ENCODE data around the gene BPGM. TPM values are rescaled to one million over a fixed set of nuclear protein-coding genes. Genes with fewer than 3 reads are reported as not detected.

The BPGM gene
- polyA plus RNA-seq, 1 of the 3 experiments (the other 2 are of a cell fraction): 12.4 TPM

DNA sequence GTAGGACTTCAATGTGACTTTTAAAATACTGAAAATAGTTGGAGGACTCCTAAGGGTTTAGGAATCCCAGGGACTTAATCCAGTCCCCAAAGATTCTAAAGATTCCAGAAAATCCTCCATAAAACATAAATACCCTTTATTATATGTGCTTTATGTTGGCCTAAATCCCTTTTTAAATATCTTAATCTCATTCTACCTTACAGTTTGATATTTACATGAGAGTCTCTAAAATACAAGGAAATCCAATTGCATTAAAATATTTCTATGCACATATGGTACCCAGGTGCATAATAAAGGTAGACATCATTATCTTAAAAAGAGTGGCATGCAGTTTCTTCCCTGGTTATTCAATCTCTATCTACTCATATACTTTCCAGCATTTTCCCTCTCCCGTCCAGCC lies 51.8 kb downstream of the BPGM start:
- H4K20me1 ChIP-seq (ENCODE audit: insufficient read depth): no peaks in the 10 kb centered on the region
- no peak overlapping the region for H3K9ac ChIP-seq
- ChIA-PET POLR2A (no interaction called here), CTCF (interaction anchor here (1.2 kb wide), 1 partner anchor 252 kb away, joined by 4 read pairs; no protein-coding TSS in a partner anchor)
- no peaks in the 10 kb centered on the region for H3K79me2 ChIP-seq (ENCODE audit: insufficient read depth)
- H3K4me3 ChIP-seq (ENCODE audit: low read depth in 2 of 2, low read length in 1 of 2): no peak overlapping the region
- no peaks in the 10 kb centered on the region for H3K9me2 ChIP-seq
- no peak overlapping the region for H3K4me2 ChIP-seq
- H2AFZ ChIP-seq (ENCODE audit: low read depth): no peak overlapping the region
- H3F3A ChIP-seq (replicated peaks; ENCODE audit: insufficient read depth): peaks cover 12% of the 10 kb centered on the region
- H3K9me3 ChIP-seq: no peaks in the 10 kb centered on the region
- no peak for TF ChIP-seq GABPA (IDR thresholded peaks at IDR 0.05; ENCODE audit: low read depth)
- TF ChIP-seq, protein P1, sequence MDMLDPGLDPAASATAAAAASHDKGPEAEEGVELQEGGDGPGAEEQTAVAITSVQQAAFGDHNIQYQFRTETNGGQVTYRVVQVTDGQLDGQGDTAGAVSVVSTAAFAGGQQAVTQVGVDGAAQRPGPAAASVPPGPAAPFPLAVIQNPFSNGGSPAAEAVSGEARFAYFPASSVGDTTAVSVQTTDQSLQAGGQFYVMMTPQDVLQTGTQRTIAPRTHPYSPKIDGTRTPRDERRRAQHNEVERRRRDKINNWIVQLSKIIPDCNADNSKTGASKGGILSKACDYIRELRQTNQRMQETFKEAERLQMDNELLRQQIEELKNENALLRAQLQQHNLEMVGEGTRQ (IDR thresholded peaks at IDR 0.05; ENCODE audit: borderline replicate concordance, low read depth, low read length): no peak
- no peak for TF ChIP-seq RCOR1 (IDR thresholded peaks at IDR 0.05; ENCODE audit: low read length)
- TF ChIP-seq, protein P2, sequence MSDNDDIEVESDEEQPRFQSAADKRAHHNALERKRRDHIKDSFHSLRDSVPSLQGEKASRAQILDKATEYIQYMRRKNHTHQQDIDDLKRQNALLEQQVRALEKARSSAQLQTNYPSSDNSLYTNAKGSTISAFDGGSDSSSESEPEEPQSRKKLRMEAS (IDR thresholded peaks at IDR 0.05; ENCODE audit: low read depth): no peak
- no peak for TF ChIP-seq RAD21 (IDR thresholded peaks at IDR 0.05; ENCODE audit: low read length)
- TF ChIP-seq TAF1 (IDR thresholded peaks at IDR 0.05; ENCODE audit: borderline replicate concordance, low read depth, low read length): no peak
- TF ChIP-seq, protein P3, sequence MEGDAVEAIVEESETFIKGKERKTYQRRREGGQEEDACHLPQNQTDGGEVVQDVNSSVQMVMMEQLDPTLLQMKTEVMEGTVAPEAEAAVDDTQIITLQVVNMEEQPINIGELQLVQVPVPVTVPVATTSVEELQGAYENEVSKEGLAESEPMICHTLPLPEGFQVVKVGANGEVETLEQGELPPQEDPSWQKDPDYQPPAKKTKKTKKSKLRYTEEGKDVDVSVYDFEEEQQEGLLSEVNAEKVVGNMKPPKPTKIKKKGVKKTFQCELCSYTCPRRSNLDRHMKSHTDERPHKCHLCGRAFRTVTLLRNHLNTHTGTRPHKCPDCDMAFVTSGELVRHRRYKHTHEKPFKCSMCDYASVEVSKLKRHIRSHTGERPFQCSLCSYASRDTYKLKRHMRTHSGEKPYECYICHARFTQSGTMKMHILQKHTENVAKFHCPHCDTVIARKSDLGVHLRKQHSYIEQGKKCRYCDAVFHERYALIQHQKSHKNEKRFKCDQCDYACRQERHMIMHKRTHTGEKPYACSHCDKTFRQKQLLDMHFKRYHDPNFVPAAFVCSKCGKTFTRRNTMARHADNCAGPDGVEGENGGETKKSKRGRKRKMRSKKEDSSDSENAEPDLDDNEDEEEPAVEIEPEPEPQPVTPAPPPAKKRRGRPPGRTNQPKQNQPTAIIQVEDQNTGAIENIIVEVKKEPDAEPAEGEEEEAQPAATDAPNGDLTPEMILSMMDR (IDR thresholded peaks at IDR 0.05): no peak
- TF ChIP-seq, protein P4, sequence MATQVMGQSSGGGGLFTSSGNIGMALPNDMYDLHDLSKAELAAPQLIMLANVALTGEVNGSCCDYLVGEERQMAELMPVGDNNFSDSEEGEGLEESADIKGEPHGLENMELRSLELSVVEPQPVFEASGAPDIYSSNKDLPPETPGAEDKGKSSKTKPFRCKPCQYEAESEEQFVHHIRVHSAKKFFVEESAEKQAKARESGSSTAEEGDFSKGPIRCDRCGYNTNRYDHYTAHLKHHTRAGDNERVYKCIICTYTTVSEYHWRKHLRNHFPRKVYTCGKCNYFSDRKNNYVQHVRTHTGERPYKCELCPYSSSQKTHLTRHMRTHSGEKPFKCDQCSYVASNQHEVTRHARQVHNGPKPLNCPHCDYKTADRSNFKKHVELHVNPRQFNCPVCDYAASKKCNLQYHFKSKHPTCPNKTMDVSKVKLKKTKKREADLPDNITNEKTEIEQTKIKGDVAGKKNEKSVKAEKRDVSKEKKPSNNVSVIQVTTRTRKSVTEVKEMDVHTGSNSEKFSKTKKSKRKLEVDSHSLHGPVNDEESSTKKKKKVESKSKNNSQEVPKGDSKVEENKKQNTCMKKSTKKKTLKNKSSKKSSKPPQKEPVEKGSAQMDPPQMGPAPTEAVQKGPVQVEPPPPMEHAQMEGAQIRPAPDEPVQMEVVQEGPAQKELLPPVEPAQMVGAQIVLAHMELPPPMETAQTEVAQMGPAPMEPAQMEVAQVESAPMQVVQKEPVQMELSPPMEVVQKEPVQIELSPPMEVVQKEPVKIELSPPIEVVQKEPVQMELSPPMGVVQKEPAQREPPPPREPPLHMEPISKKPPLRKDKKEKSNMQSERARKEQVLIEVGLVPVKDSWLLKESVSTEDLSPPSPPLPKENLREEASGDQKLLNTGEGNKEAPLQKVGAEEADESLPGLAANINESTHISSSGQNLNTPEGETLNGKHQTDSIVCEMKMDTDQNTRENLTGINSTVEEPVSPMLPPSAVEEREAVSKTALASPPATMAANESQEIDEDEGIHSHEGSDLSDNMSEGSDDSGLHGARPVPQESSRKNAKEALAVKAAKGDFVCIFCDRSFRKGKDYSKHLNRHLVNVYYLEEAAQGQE (IDR thresholded peaks at IDR 0.05; ENCODE audit: low read depth, low read length): no peak
- no peak for TF ChIP-seq FOXJ3 (CRISPR knock-in tag; IDR thresholded peaks at IDR 0.05)
- TF ChIP-seq, protein P5, sequence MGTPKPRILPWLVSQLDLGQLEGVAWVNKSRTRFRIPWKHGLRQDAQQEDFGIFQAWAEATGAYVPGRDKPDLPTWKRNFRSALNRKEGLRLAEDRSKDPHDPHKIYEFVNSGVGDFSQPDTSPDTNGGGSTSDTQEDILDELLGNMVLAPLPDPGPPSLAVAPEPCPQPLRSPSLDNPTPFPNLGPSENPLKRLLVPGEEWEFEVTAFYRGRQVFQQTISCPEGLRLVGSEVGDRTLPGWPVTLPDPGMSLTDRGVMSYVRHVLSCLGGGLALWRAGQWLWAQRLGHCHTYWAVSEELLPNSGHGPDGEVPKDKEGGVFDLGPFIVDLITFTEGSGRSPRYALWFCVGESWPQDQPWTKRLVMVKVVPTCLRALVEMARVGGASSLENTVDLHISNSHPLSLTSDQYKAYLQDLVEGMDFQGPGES (IDR thresholded peaks at IDR 0.05; ENCODE audit: low read depth, low read length): no peak
- no peak for TF ChIP-seq NFIC (IDR thresholded peaks at IDR 0.05; ENCODE audit: borderline replicate concordance)
- no peak for TF ChIP-seq POLR2AphosphoS5 (IDR thresholded peaks at IDR 0.05; ENCODE audit: low read depth, low read length)
- TF ChIP-seq, protein P6, sequence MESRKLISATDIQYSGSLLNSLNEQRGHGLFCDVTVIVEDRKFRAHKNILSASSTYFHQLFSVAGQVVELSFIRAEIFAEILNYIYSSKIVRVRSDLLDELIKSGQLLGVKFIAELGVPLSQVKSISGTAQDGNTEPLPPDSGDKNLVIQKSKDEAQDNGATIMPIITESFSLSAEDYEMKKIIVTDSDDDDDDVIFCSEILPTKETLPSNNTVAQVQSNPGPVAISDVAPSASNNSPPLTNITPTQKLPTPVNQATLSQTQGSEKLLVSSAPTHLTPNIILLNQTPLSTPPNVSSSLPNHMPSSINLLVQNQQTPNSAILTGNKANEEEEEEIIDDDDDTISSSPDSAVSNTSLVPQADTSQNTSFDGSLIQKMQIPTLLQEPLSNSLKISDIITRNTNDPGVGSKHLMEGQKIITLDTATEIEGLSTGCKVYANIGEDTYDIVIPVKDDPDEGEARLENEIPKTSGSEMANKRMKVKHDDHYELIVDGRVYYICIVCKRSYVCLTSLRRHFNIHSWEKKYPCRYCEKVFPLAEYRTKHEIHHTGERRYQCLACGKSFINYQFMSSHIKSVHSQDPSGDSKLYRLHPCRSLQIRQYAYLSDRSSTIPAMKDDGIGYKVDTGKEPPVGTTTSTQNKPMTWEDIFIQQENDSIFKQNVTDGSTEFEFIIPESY (IDR thresholded peaks at IDR 0.05; ENCODE audit: borderline replicate concordance, low read depth): no peak
- TF ChIP-seq EZH2phosphoT487 (IDR thresholded peaks at IDR 0.05; ENCODE audit: borderline replicate concordance, low read depth): no peak
- TF ChIP-seq MEF2A (IDR thresholded peaks at IDR 0.05; ENCODE audit: borderline replicate concordance, low read depth): no peak
- no peak for TF ChIP-seq FOSL2 (IDR thresholded peaks at IDR 0.05; ENCODE audit: borderline replicate concordance, low read depth)
- TF ChIP-seq, protein P7, sequence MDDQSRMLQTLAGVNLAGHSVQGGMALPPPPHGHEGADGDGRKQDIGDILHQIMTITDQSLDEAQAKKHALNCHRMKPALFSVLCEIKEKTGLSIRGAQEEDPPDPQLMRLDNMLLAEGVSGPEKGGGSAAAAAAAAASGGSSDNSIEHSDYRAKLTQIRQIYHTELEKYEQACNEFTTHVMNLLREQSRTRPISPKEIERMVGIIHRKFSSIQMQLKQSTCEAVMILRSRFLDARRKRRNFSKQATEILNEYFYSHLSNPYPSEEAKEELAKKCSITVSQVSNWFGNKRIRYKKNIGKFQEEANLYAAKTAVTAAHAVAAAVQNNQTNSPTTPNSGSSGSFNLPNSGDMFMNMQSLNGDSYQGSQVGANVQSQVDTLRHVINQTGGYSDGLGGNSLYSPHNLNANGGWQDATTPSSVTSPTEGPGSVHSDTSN (IDR thresholded peaks at IDR 0.05): no peak
- no peak for TF ChIP-seq RXRA (IDR thresholded peaks at IDR 0.05; ENCODE audit: borderline replicate concordance, low read depth)
- TF ChIP-seq SIN3A (IDR thresholded peaks at IDR 0.05; ENCODE audit: borderline replicate concordance, low read depth, low read length): no peak
- H3K4me1 ChIP-seq (ENCODE audit: control insufficient read depth in 1 of 2, insufficient read depth in 2 of 2, low read depth in 1 of 2, low read length in 1 of 2): peaks cover 8 to 21% of the 10 kb centered on the region in 2 experiments
- H3K27ac ChIP-seq (ENCODE audit: low read depth in 2 of 2, low read length in 1 of 2): no peak overlapping the region
- no peaks in the 10 kb centered on the region for H3K27me3 ChIP-seq (ENCODE audit: insufficient read depth)
- H3K36me3 ChIP-seq (replicated peaks in 1 of 2; ENCODE audit: control insufficient read depth in 1 of 2, insufficient read depth in 2 of 2, low read length in 1 of 2): no peaks in the 10 kb centered on the region
- 95% methylated on average over 1 of the region's 1 CpG for WGBS (ENCODE audit: low lambda C conversion rate)
- no peak for DNase-seq

Data from SK-N-SH (cell line).